RWPE2 (cell line): ENCODE measurements around the gene BEST4.
"Not testable (repeated sequence)": the region's sequence is repeated elsewhere in the genome, so short reads cannot be mapped to it uniquely, and the experiment has no call there.

Experiments used
- ATAC-seq: fragments of 200-7000 bp; cut with Tn5 transposase; 3 replicates; pipeline ENCODE4 v1.9.1; 2021; ENCODE audit warnings: low read depth
- DNase-seq: peaks from one replicate; pipeline ENCODE4 v3.0.0-alpha.2; 2020; ENCODE audit warnings: low spot score
- H3K27ac ChIP-seq: fragments of 450-650 bp; 2 replicates; pipeline ENCODE4 v1.5.1; 2017; ENCODE audit warnings: mild to moderate bottlenecking; ENCODE audit not compliant: poor library complexity, severe bottlenecking
- H3K27me3 ChIP-seq: fragments of 250-450 bp; sonication (Bioruptor Pico); 2 replicates; pipeline ENCODE4 v1.5.1; 2021; ENCODE audit warnings: mild to moderate bottlenecking, moderate library complexity; ENCODE audit not compliant: insufficient read depth, poor library complexity, severe bottlenecking
- H3K36me3 ChIP-seq: fragments of 250-450 bp; sonication (Bioruptor Pico); 2 replicates; pipeline ENCODE4 v1.5.1; 2020; ENCODE audit warnings: low read depth, mild to moderate bottlenecking, moderate library complexity
- H3K4me1 ChIP-seq: fragments of 250-450 bp; sonication (Bioruptor Pico); 2 replicates; pipeline ENCODE4 v1.5.1; 2021; ENCODE audit warnings: mild to moderate bottlenecking, moderate library complexity; ENCODE audit not compliant: insufficient read depth, poor library complexity, severe bottlenecking
- H3K4me3 ChIP-seq: fragments of 250-450 bp; sonication (Bioruptor Pico); 2 replicates; pipeline ENCODE4 v1.5.1; 2021; ENCODE audit warnings: mild to moderate bottlenecking, moderate library complexity; ENCODE audit not compliant: severe bottlenecking
- H3K9me3 ChIP-seq: fragments of 250-450 bp; sonication (Bioruptor Pico); 2 replicates; pipeline ENCODE4 v1.5.1; 2021; ENCODE audit warnings: mild to moderate bottlenecking, moderate library complexity; ENCODE audit not compliant: severe bottlenecking
- TF ChIP-seq, protein P1 (sequence below): fragments of 450-650 bp; IDR thresholded peaks from one replicate; pipeline ENCODE4 v1.5.1; 2017; ENCODE audit warnings: mild to moderate bottlenecking, moderate library complexity; ENCODE audit not compliant: poor library complexity, severe bottlenecking

Gene BEST4

DNA sequence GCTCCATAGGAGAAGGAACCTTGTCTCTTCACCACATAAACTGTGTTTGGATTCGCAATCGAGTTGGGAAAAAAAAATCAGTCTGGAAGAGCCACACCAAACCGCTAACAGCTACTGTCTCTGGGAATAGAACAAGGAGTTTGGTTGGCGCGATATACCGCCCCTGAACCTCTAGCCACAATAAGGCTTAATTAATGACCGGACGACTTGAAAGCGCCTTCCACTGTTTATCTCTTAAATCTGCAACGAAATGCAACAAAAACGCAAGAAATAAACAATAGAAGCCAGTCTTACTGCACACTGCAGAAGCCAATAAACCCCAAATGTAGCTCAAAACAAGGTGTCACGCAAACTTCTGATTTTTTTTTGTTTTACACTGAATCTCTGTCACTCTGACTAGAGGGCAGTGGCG, 31.2 kb upstream of the BEST4 start:
- TF ChIP-seq, protein P1, sequence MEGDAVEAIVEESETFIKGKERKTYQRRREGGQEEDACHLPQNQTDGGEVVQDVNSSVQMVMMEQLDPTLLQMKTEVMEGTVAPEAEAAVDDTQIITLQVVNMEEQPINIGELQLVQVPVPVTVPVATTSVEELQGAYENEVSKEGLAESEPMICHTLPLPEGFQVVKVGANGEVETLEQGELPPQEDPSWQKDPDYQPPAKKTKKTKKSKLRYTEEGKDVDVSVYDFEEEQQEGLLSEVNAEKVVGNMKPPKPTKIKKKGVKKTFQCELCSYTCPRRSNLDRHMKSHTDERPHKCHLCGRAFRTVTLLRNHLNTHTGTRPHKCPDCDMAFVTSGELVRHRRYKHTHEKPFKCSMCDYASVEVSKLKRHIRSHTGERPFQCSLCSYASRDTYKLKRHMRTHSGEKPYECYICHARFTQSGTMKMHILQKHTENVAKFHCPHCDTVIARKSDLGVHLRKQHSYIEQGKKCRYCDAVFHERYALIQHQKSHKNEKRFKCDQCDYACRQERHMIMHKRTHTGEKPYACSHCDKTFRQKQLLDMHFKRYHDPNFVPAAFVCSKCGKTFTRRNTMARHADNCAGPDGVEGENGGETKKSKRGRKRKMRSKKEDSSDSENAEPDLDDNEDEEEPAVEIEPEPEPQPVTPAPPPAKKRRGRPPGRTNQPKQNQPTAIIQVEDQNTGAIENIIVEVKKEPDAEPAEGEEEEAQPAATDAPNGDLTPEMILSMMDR: peak; percentile 21
- ATAC-seq (no peak), DNase-seq (no peak)
- Histone ChIP-seq H3K4me1 (peaks cover 6% of the 10 kb centered on the region), H3K4me3 (peak overlapping the region; percentile 32), H3K27me3 (no peaks in the 10 kb centered on the region), H3K36me3 (no peaks in the 10 kb centered on the region), H3K9me3 (no peaks in the 10 kb centered on the region), H3K27ac (peak overlapping the region; percentile 74)

DNA sequence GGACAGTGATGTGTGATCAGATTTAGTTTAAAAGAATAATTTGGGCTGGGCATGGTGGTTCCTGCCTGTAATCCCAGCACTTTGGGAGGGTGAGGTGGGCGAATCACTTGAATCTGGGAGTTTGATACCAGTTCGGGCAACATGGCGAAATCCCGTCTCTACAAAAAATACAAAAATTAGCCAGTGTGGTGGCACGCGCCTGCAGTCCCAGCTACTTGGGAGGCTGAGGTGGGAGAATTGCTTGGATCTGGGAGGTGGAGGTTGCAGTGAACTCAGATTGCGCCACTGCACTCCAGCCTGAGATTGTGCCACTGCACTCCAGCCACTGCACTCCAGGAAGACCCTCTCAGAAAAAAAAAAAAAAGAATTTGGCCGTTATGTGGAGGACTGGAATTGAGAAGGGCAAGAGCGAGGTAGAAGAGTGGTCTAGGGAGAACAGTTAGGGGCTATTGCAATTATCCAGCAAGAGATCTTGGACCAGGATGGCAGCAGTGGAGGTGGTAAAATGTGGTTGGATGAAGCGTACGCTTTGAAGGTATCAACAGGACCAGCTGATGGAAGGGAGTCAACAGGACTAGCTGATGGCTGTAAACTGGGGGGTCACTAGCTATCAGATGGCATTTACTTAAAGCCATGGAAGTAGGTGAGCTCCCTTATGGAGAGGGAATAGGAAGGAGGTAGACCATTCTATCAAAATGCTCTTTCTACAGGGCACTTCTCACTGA, 30.0 kb upstream of the BEST4 start:
- Histone ChIP-seq H3K4me1 (peaks cover 9% of the 10 kb centered on the region), H3K27me3 (no peaks in the 10 kb centered on the region), H3K4me3 (no peak overlapping the region), H3K36me3 (no peaks in the 10 kb centered on the region), H3K27ac (no peak overlapping the region), H3K9me3 (no peaks in the 10 kb centered on the region)
- TF ChIP-seq, protein P1: no peak
- DNase-seq: no peak
- ATAC-seq: no peak

DNA sequence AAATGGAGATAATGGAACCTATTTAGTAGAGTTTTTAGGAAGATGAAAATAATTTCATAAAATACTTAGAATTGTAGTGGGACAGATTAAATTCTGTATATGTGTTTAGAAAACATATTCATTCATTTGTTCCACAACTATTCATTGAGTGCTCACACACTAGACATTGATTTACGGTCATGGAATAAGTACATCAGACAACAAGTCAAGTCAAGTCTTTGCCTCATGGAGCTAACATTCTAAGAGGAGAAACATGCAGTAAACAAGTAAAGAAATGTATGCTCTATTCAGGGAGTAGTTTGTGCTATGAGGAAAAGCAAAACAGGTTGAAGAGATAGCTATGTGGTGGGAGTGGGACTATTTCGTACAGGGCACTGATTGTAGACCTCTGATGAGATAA, 29.3 kb upstream of the BEST4 start:
- Histone ChIP-seq H3K27me3 (no peaks in the 10 kb centered on the region), H3K36me3 (no peaks in the 10 kb centered on the region), H3K4me3 (no peak overlapping the region), H3K9me3 (no peaks in the 10 kb centered on the region), H3K27ac (no peak overlapping the region), H3K4me1 (peaks cover 9% of the 10 kb centered on the region)
- ATAC-seq (no peak), DNase-seq (no peak)
- TF ChIP-seq, protein P1: no peak

DNA sequence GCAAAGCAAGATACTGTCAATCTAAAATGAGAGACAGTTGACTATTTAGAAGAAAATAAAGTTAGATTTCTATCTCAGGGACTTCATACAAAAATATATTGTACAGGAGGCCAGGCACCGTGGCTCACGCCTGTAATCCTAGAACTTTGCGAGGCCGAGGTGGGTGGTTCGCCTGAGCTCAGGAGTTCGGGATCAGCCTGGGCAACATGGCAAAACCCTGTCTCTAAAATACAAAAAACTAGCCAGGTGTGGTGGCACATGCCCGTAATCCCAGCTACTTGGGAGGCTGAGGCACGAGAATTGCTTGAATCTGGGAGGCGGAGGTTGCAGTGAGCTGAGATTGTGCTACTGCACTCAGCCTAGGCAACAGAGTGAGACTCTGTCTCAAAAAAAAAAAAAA, 28.0 kb upstream of the BEST4 start:
- H3K9me3 ChIP-seq, H3K36me3 ChIP-seq, H3K27me3 ChIP-seq, H3K4me3 ChIP-seq, H3K4me1 ChIP-seq, DNase-seq, ATAC-seq: not testable (repeated sequence)
- H3K27ac ChIP-seq: peak overlapping the region; percentile 52

DNA sequence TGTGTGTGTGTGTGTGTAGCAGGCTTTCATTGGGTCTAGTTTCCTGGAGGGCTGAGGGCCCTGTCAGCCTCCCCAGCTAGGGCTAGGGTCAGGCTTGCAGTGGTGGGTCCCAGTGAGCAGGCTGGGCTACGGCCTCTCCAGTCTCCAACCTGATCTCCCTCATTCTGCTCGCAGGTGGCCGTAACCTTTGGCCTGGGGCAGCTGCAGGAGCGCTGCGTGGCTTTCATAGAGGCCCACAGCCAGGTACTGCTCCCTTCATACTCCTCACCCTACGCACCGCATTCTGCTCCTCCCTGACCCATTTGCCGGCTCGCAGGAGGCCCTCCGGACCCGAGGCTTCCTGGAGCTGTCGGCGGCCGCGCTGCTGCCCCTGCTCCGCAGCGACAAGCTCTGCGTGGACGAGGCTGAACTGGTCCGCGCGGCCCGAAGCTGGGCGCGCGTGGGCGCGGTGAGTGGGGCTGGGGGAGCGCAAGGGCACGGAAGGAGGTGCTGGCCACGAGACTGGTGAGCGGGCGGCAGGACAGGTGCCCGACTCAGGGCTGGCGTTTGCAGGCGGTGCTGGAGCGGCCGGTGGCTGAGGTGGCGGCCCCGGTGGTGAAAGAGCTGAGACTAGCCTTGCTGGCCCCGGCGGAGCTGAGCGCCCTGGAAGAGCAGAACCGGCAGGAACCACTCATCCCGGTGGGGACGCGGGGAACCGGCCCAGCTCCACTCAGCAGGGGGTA, 25.0 kb upstream of the BEST4 start:
- Histone ChIP-seq H3K4me1 (peaks cover 21% of the 10 kb centered on the region), H3K36me3 (no peaks in the 10 kb centered on the region), H3K4me3 (no peak overlapping the region), H3K27ac (peak overlapping the region; percentile 96), H3K27me3 (no peaks in the 10 kb centered on the region), H3K9me3 (no peaks in the 10 kb centered on the region)
- no peak for DNase-seq
- no peak for ATAC-seq
- TF ChIP-seq, protein P1: no peak
